Measurements from ENCODE around the gene RGS9BP. TPM values are rescaled to one million over a fixed set of nuclear protein-coding genes. Genes with fewer than 3 reads are reported as not detected.
A peak's percentile ranks its signal among the peaks of the same experiment; 100 is the strongest.

The RGS9BP gene
- total RNA-seq, 1 donor from 2014 or later, result 2.0 TPM

DNA sequence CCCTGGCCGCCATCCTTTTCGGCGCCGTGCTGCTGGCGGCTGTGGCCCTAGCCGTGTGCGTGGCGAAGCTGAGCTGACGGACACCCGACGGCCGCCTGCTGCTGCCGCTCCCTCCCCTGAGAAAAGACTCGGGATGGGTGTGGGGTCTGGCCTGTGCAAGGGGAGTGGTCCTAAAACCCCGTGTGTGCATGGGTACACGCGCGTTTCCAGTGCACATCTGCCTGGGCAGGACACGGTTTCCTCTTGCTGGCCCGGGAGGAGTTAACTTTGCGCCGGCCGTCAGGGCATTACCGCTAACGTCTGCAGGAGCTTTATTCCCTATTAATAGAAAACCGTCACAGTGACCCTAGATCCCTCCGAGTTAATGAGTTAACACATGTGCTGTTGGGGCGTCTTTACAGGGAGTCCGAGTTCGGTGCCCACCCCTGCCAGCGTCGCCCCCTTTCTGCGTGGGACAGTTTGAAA, 1.3 kb downstream of the RGS9BP start:
- Histone ChIP-seq H3K4me1 (peaks cover 18% of the 10 kb centered on the region), H3K4me3 (peak overlapping the region; percentile 81), H3K27me3 (peaks cover 22% of the 10 kb centered on the region), H3K27ac (no peak overlapping the region), H3K9me3 (no peaks in the 10 kb centered on the region), H3K36me3 (no peaks in the 10 kb centered on the region)
- DNase-seq (no peak), ATAC-seq (no peak)
- intact Hi-C loops (cut with DNase I), result no loop called here
- TF ChIP-seq, protein P1, sequence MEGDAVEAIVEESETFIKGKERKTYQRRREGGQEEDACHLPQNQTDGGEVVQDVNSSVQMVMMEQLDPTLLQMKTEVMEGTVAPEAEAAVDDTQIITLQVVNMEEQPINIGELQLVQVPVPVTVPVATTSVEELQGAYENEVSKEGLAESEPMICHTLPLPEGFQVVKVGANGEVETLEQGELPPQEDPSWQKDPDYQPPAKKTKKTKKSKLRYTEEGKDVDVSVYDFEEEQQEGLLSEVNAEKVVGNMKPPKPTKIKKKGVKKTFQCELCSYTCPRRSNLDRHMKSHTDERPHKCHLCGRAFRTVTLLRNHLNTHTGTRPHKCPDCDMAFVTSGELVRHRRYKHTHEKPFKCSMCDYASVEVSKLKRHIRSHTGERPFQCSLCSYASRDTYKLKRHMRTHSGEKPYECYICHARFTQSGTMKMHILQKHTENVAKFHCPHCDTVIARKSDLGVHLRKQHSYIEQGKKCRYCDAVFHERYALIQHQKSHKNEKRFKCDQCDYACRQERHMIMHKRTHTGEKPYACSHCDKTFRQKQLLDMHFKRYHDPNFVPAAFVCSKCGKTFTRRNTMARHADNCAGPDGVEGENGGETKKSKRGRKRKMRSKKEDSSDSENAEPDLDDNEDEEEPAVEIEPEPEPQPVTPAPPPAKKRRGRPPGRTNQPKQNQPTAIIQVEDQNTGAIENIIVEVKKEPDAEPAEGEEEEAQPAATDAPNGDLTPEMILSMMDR (IDR thresholded peaks at IDR 0.05), result no peak

DNA sequence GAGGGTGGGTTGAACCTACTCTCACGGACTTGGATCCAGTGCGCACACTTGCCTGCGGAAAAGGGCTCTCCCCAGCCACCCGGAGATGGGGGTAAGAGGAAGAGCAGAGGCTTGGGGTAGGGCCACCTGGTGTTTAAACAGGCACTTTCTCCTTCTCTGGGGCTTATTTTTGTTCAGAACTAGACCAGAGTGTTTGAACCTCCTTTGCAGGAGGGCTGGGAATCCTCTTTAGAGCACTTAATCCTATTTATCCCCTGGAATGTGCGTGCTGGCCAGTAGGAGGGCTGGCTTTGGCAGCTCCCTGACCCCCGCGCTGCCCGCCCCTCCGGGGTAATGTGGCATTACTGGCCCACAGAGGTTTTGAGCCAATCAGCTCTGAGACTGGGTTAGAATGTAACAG, 2.0 kb downstream of the RGS9BP start:
- H3K4me3 ChIP-seq, result no peak overlapping the region
- intact Hi-C loops (cut with DNase I), result no loop called here
- no peaks in the 10 kb centered on the region for H3K9me3 ChIP-seq
- H3K36me3 ChIP-seq, result no peaks in the 10 kb centered on the region
- ATAC-seq (no peak), DNase-seq (no peak)
- H3K27me3 ChIP-seq, result peaks cover 22% of the 10 kb centered on the region
- H3K27ac ChIP-seq, result peak overlapping the region; percentile 42
- H3K4me1 ChIP-seq, result peaks cover 18% of the 10 kb centered on the region
- TF ChIP-seq, protein P1 (IDR thresholded peaks at IDR 0.05), result no peak

DNA sequence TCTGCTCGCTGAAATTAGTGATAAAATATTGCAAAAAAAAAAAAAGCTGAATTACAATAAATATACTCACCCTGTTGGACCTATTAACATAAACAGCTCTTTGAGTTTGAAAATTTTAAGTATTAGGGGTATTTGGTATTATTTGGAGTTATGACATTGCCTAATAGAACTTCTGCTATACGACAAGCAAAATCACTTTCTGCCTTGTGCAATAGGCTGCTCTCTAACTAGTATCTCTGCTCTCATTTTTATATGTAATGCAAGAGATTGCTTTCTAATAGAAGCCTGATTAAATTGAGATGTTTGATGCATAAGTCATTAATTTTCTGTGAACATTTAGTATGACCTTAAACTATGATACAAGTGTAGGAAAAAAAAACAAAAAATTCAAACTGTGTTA, 5.3 kb downstream of the RGS9BP start:
- H3K27me3 ChIP-seq, result peaks cover 19% of the 10 kb centered on the region

DNA sequence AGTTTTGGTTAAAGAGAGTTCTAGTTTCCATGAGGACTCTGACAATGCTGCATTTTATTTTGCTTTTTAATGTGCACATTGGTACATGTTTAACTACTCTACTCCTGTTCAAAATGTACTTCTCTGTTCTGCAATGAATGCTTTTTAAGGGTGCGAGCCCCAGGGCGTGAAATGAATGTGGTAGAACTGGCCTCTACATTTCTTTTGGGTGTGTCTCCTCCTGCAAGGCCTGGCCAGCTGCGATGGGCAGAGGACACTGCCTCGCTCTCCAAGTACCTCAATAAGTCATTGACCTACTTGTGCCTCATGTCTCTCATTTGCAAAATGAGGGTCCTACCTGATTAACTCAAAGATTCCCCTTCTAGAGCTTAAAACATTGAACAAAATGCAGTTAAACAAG, 6.7 kb downstream of the RGS9BP start:
- Histone ChIP-seq H3K36me3 (no peaks in the 10 kb centered on the region), H3K4me3 (no peak overlapping the region), H3K27me3 (peaks cover 6% of the 10 kb centered on the region), H3K27ac (no peak overlapping the region), H3K9me3 (no peaks in the 10 kb centered on the region), H3K4me1 (no peaks in the 10 kb centered on the region)
- intact Hi-C loops (cut with DNase I), result no loop called here
- DNase-seq (no peak), ATAC-seq (peak; percentile 76)
- TF ChIP-seq, protein P1 (IDR thresholded peaks at IDR 0.05), result no peak

More for the DNA sequence above, 5.3 kb downstream of the RGS9BP start:
- no peaks in the 10 kb centered on the region for H3K9me3 ChIP-seq
- H3K4me3 ChIP-seq, result no peak overlapping the region
- H3K27ac ChIP-seq, result no peak overlapping the region
- intact Hi-C loops (cut with DNase I), result no loop called here
- ATAC-seq (no peak), DNase-seq (no peak)
- peaks cover 8% of the 10 kb centered on the region for H3K4me1 ChIP-seq
- H3K36me3 ChIP-seq, result no peaks in the 10 kb centered on the region
- TF ChIP-seq, protein P1 (IDR thresholded peaks at IDR 0.05), result no peak

DNA sequence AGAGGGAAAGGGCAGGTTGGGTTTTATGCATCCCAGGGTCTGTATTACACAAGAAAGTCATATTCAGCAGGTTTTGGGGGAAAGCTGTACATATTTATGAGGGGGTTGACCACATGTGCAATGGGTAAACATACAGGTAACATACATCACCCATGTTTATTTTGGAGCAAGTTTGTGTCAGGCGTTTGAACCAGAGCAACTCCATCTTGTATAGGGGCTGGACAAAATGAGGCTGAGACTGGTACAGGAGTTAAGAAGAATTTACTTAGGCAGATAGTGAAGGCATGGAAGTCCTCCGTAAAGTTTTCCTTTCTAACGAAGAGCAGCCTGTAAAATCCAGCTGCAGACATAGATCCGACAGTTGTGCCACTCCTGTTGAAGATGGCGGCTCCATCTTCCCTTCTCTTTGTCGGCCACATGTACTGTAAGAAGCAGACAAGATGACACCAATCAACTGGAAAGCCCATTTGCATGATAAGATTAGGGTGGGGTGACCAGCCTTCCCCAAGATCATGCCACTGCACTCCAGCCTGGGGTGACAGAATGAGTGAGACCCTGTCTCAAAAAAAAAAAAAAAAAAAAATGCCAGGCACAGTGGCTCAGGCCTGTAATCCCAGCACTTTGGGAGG, 11.3 kb downstream of the RGS9BP start:
- no peak for ATAC-seq
- H3K4me3 ChIP-seq, result no peak overlapping the region
- intact Hi-C loops (cut with DNase I), result no loop called here
- no peak for DNase-seq
- H3K4me1 ChIP-seq, result peaks cover 13% of the 10 kb centered on the region
- no peaks in the 10 kb centered on the region for H3K27me3 ChIP-seq
- TF ChIP-seq, protein P1 (IDR thresholded peaks at IDR 0.05), result no peak
- no peaks in the 10 kb centered on the region for H3K9me3 ChIP-seq
- no peaks in the 10 kb centered on the region for H3K36me3 ChIP-seq
- H3K27ac ChIP-seq, result no peak overlapping the region
